ENCODE measurements around the gene SAMD10.
"Not testable (repeated sequence)": the region's sequence is repeated elsewhere in the genome, so short reads cannot be mapped to it uniquely, and the experiment has no call there.

SAMD10 gene

DNA sequence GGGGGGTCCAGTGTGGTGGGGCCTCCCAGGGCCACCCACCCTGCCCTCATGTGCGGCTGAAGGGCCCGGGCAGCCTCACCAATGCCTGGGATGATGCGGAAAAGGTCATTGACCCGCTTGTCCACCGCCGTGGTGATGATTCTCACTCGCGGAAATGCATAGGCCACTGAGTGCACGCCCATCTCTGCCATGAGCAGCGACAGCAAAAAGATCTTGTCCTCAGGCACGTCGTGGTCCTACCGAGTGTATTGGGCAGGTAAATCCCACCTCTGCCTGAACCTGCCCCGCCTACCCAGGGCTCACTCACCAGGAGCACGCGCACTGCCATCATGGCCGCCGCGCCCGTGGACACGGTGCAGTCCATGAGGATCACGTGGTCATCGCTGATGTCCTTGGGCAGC lies 39.4 kb downstream of the SAMD10 start:
- DNase-seq, result no peak

DNA sequence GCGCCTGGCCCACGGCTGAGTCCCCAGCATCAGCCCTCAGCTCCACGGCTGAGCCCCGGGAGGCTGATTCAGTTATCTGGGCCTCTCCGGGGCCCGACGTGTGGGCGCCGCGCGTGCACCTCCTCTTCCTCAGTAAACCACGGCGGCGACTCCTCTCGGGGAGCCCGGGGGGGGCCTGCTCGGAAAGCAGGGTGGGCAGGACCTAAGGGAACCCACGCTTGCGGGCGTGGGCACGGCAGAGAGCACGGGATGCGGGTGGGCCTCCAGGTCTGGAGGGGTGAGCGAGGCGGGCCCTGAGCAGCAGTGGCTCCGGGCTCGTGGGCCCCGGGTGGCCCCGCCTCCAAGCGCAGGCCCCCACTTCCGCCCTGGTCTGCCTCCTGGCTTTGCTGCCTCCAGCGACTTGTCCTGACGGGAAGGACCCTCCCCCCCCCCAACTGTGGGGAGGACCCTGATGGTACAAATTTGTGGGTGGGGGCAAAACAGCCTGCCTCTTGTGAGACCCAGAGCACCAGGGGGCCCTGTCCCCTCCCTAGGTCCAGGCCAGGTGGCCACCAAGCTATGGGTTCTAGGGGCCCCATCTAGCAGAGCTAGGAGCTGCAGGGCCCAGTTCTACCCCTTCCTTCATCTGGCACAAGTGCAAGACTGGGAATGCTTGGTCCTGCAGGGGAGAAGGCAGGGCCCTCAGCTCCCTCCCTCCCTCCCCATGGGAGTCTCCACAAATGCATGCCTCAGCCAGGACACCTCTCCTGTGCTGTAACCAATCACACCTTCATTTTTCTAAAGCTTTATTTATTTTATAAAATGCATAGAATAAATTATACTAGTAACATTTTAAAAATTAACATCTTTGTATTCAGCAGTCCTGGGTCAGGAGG lies 40.1 kb downstream of the SAMD10 start:
- peak in 1 of 2 experiments; percentile 46 for DNase-seq

DNA sequence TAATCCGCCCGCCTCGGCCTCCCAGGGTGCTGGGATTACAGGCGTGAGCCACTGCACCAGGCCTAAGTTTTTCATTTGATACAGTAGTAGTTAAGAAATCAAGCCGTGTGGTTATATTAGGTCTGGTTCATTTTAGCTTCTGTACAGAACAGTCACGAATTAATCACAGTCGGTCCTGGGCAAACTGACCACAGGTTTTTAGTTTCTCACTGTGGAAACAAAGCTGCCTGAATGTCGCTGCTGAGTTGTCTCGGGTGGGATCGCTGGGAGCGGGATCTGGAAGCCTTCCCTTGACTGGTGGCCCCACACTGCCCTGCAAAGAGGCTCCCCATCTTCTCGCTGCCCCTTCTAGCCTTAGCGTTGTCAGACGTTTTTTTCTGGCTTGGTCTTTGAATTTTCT lies 41.8 kb downstream of the SAMD10 start:
- no peak for DNase-seq

DNA sequence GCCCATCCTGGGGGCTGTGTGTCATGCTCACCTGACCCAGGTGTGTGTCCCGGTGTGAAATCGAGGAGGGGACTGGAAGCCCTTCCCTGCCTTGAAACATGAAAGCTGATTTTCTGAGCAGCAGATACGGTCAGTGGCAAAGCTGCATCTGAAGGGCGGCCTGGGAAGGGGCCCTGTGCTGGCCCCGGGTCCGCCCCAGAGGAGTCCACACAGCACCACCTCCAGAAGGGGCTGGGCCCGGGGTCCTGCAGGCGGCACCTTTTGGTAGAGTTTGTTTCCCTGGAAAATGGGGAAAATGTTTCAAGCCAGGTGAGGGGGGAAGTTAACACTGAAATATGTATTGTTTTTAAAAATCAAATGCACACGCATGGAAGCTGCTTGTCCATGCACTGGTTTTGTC lies 44.0 kb downstream of the SAMD10 start:
- no peak for DNase-seq

DNA sequence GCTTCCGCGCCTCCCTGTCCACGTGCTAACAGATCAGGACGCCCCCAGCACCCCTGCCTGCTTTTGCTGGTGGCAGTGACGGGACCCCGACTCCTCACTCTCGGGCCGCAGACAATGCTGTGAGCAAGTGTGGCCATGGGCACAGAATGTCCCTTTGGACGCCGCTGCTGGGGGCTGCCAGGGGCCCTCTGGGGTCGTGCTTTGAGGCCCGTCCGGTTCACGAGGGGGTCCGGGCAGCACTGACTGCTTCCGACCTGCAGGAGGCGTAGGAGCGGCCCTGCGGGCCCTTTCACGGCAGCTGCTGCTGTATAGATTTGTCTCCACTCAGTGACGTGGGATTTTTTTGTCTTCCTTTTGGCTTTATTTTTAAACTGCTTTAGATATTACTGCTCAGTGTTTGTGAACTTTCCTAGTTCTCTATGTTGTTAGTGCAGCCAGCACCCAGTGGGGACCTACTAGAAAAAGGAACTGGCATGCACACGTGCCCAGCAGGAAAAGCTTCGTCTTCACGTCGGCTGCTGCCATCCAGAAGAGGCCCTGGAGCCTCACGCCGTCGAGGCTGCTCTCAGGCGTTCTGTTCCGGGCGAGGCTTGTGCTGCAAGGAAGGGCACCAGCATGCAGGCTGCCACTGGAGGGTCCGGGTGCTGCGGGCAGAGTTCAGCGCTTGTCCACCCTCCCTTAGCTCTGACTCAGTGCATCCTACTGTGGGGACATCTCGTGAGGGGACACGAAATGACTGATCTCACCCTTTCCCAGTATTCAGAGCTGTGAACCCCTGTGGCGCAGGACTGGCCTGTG lies 45.0 kb downstream of the SAMD10 start:
- no peak for DNase-seq

DNA sequence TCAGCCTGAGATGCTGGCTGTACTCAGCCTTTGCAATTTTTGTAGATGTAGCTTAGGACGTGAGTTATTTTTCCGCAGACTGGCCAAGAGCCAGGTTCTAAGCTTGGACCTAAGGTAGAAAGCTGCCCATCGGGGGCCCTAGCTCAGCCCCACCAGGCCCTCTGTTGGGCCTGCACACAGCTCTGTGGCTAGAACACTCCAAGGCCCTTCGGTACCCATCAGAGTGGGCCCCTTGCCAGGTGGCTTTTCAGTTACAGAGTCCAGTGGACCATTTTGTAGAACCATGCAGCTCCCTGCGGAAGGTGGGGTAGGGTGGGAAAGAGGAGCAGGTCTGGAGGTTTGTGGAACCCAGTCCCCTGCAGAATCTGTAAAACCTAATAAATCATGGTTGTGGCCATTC lies 45.8 kb downstream of the SAMD10 start:
- no peak for DNase-seq

DNA sequence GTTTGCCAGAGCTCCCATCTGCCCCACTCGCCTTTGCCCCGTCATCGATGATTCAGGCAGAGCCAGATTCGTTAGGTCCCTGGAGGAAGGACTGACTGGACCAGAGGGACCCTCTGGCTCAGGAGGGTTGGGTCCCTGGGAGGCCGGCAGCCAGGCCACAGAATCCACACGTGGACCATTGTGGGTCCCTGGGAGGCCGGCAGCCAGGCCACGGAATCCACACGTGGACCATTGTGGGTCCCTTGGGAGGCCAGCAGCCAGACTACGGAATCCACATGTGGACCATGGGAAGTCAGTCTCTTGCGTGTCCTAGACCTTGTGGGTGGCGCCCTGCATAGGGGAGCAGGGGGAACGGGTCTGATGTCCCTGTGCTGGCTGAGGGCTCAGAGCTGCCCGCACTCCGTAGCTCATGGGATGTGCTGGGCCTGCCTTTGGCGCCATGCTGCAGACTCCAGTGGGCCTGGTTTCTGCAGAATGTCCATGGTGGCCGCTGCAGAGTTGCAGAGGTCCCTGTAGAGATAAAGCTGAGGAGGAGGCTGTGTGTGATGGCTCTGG lies 46.8 kb downstream of the SAMD10 start:
- DNase-seq, result no peak

DNA sequence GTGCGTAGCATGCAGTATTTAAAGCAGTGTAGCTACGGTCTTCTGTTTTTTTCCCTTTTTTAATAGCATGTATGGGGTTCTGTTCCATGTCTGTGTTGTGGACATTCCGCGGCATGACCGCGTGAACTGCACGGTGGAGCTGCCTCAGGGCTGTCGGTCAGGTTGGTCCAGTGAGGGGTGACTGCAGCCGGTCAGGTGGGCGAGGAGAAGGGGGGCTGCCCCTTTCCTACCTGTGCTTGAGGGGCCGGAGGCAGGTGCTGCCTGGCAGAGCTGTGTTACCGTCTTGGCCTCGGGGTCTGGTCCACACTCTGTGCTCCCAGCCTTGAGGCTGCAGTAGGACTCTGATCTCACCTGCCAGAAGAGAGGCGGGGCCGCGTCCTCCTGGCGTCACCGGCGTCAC lies 47.7 kb downstream of the SAMD10 start:
- no peak for DNase-seq

DNA sequence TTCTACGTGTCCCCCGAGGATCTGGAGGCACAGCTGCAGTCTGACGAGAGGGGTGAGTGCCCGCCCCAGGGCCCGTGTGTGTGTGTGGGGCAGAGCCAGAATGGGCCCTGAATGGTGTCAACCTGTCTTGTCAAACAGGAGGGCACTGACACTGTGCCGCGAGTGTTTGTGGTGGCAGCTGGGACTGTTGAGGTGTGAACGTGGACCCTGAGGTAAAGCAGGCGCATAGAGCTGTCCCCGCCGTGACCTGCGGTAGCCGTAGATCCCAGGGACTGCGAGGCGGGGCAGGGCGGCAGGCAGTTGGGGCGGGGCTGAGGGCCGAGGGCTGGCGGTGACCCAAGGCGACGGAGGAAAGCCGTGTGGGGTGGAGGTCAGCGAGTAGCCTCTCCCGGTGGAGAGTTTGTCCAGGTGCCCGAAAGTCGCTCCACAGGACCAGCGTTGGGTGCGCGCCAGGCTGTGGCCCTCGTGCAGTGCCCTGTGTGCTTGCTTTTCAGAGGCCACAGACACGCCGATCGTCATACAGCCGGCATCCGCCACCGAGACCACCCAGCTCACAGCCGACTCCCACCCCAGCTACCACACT lies 48.4 kb downstream of the SAMD10 start:
- DNase-seq, result no peak

DNA sequence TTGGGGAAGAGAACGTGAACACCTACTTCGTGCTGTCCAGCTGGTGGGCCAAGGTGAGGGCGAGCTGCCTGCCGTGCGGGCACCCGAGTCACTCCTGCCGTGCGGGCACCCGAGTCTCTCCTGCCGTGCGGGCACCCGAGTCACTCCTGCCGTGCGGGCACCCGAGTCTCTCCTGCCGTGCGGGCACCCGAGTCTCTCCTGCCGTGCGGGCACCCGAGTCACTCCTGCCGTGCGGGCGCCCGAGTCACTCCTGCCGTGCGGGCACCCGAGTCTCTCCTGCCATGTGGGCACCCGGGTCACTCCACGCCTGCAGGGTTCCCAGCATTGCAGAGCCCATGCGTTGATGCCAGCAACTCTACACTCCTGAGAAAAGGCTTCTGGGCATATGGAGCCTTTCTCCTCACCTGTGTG lies 50.0 kb downstream of the SAMD10 start:
- not testable (repeated sequence) for DNase-seq

DNA sequence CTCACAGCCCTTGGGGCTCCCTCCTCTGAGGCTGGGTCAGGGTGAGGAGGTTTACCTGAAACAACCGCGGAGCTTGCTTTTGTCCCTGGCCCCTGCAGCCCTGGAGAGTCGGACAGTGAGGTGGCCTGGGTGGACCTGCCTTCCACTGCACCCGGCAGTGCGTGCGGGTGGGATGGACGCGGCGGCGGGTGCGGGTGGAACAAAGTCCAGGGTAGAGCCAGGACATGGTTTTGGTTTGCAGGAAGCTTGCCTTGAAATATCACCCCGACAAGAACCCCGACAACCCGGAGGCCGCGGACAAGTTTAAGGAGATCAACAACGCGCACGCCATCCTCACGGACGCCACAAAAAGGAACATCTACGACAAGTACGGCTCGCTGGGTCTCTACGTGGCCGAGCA lies 50.4 kb downstream of the SAMD10 start:
- DNase-seq, result no peak

DNA sequence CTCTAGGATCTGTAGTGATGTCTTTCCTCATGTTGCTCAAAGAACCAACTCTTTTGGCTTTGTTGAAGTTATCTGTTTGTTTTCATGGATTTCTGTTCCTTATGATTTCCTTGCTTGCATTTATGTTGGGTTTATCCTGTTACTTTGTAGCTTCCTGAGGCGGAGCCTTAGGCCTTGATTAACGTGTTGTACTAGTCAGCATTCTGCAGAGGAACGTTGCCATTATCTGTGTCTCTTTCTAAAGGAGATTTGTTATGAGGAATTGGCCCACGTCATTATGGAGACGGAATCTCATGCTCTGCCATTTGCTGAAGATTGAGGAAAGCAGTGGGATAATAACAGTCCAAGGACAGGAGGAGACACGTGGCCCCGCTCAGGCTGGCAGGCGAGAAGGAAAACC lies 53.1 kb downstream of the SAMD10 start:
- no peak for DNase-seq

DNA sequence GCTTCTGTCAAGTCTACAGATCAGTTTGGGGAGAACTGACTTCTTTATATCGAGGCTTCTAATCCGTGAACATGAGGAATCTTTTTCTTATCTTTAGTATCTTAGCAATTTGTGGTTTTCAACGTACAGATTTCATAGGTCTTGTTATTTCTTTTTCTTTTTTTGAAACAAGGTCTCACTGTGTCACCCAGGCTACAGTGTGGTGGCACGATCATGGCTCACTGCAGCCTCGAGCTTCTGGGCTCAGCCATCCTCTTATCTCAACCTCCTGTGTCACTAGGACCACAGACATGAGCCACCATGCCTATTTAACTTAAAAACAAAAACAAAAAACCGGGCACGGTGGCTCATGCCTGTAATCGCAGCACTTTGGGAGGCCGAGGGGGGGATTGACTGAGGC lies 55.2 kb downstream of the SAMD10 start:
- no peak for DNase-seq
